Endothelial cell of umbilical vein (primary cell): ENCODE data around the gene TBK1. TPM values are rescaled to one million over a fixed set of nuclear protein-coding genes. Genes with fewer than 3 reads are reported as not detected.

Experiments used
- BruUV-seq: library from RNA; stranded (reverse); fragments of 400-500 nt; replicated peaks from 2 replicates; lab custom pipeline; 2021; lab: Mats Ljungman, UMichigan
- CTCF ChIA-PET: fragments of 300-600, 350-600 bp; sonication (Branson Sonifier 250); formaldehyde crosslinking; loops from one replicate; lab custom pipeline; 2021; ENCODE audit warnings: antibody characterized with exemption, inconsistent platforms; lab: Charles Lee
- POLR2A ChIA-PET: fragments of 300-600, 350-600 bp; sonication (Branson Sonifier 250); formaldehyde crosslinking; loops from one replicate; lab custom pipeline; 2021; ENCODE audit warnings: antibody characterized with exemption, inconsistent platforms; lab: Charles Lee
- DNase-seq: peaks from one replicate; pipeline ENCODE4 v3.0.0-alpha.2; 2011; ENCODE audit warnings: low read depth, low spot score
- FAIRE-seq: peaks from 2 replicates; lab custom pipeline; 2011; peaks lifted over from hg19 to GRCh38; lab: Jason Lieb, UNC
- H2AFZ ChIP-seq: 2 replicates; pipeline ENCODE4 v1.6.0; 2012; ENCODE audit warnings: low read depth, low read length, control low read depth, inconsistent platforms
- H3K27ac ChIP-seq: 2 replicates; pipeline ENCODE4 v1.5.1; 2011; ENCODE audit warnings: low read depth, mild to moderate bottlenecking, control low read depth, low read length, moderate library complexity; ENCODE audit not compliant: insufficient read depth
- H3K27me3 ChIP-seq, 2 experiments: 2 replicates each; pipeline versions ENCODE4 v1.6.0 to v1.6.1; 2011; ENCODE audit warnings: low read length in 2 of 2, mixed read lengths in 1 of 2; ENCODE audit not compliant: control insufficient read depth in 2 of 2, insufficient read depth in 2 of 2
- H3K36me3 ChIP-seq, 2 experiments: 2 replicates in 1 of 2; 3 replicates in 1 of 2; pipeline ENCODE4 v1.5.1; 2011; ENCODE audit warnings: low read length in 2 of 2, mild to moderate bottlenecking in 1 of 2, moderate library complexity in 1 of 2; ENCODE audit not compliant: control insufficient read depth in 2 of 2, insufficient read depth in 2 of 2; ENCODE audit errors: extremely low read depth in 1 of 2
- H3K4me1 ChIP-seq: 3 replicates; pipeline ENCODE4 v1.5.1; 2011; ENCODE audit warnings: mild to moderate bottlenecking, low read length; ENCODE audit not compliant: control insufficient read depth, insufficient read depth; ENCODE audit errors: extremely low read depth
- H3K4me2 ChIP-seq: 2 replicates; pipeline ENCODE4 v1.6.1; 2011; ENCODE audit warnings: low read length, control low read depth, mixed read lengths; ENCODE audit not compliant: insufficient read depth
- H3K4me3 ChIP-seq, 3 experiments: fragments of 200-600 bp in 1 of 3; sonication (generic), shearing (Covaris generic) in 1 of 3; replicated peaks in 1 of 3; 2 replicates each; pipeline ENCODE4 v1.5.1; 2011 to 2016; ENCODE audit warnings: control low read depth in 3 of 3, low read length in 3 of 3, mild to moderate bottlenecking in 2 of 3, inconsistent platforms in 1 of 3, low read depth in 1 of 3, moderate library complexity in 1 of 3; ENCODE audit not compliant: insufficient read depth in 1 of 3
- H3K79me2 ChIP-seq: 2 replicates; pipeline ENCODE4 v1.6.0; 2012; ENCODE audit warnings: low read length, inconsistent platforms; ENCODE audit not compliant: control insufficient read depth, insufficient read depth
- H3K9ac ChIP-seq: replicated peaks from 2 replicates; pipeline ENCODE3; 2011; ENCODE audit warnings: low read length, control low read depth; ENCODE audit not compliant: insufficient read depth; ENCODE audit errors: extremely low read depth
- H3K9me1 ChIP-seq: replicated peaks from 3 replicates; pipeline ENCODE4 v1.6.0; 2011; ENCODE audit warnings: mild to moderate bottlenecking, low read length; ENCODE audit not compliant: control insufficient read depth, insufficient read depth; ENCODE audit errors: extremely low read depth
- H3K9me3 ChIP-seq: replicated peaks from 2 replicates; pipeline ENCODE4 v1.5.1; 2012; ENCODE audit warnings: low read length, inconsistent platforms; ENCODE audit not compliant: control insufficient read depth, insufficient read depth
- H4K20me1 ChIP-seq: replicated peaks from 2 replicates; pipeline ENCODE3; 2011; ENCODE audit warnings: mild to moderate bottlenecking, low read length; ENCODE audit not compliant: control insufficient read depth, insufficient read depth; ENCODE audit errors: extremely low read depth
- CTCF ChIP-seq, 2 donors: IDR thresholded peaks; 1 replicate in 1 of 2; 2 replicates in 1 of 2; pipeline ENCODE4 v1.5.1; 2011; ENCODE audit warnings: low read length in 2 of 2, mild to moderate bottlenecking in 2 of 2, moderate library complexity in 2 of 2, control low read depth in 1 of 2, inconsistent platforms in 1 of 2, low read depth in 1 of 2; ENCODE audit not compliant: insufficient read depth in 1 of 2; ENCODE audit errors: extremely low read depth in 1 of 2
- EZH2 ChIP-seq: IDR thresholded peaks from 2 replicates; pipeline ENCODE4 v1.6.1; 2012; ENCODE audit warnings: borderline replicate concordance, low read depth, mild to moderate bottlenecking, moderate library complexity, low read length, inconsistent platforms; ENCODE audit not compliant: severe bottlenecking
- FOS ChIP-seq: IDR thresholded peaks from 2 replicates; pipeline ENCODE4 v1.6.1; 2011; ENCODE audit warnings: mild to moderate bottlenecking, low read length, moderate library complexity, borderline replicate concordance; ENCODE audit not compliant: insufficient read depth
- GATA2 ChIP-seq: IDR thresholded peaks from 2 replicates; pipeline ENCODE4 v1.7.0; 2011; ENCODE audit warnings: low read depth, mild to moderate bottlenecking, moderate library complexity, mixed read lengths, low read length; ENCODE audit not compliant: insufficient read length, insufficient read depth
- JUN ChIP-seq: IDR thresholded peaks from 2 replicates; pipeline ENCODE4 v1.6.1; 2011; ENCODE audit warnings: borderline replicate concordance, low read depth; ENCODE audit not compliant: insufficient read length, insufficient read depth
- MAX ChIP-seq: IDR thresholded peaks from 2 replicates; pipeline ENCODE4 v1.6.1; 2011; ENCODE audit not compliant: insufficient read depth, insufficient read length
- MYC ChIP-seq: IDR thresholded peaks from one replicate; pipeline ENCODE4 v1.6.1; 2011; ENCODE audit warnings: mild to moderate bottlenecking, low read depth, low read length
- POLR2A ChIP-seq: IDR thresholded peaks from 2 replicates; pipeline ENCODE4 v1.6.1; 2012; ENCODE audit warnings: low read depth, mild to moderate bottlenecking, control low read depth, low read length
- POLR2AphosphoS5 ChIP-seq: IDR thresholded peaks from 2 replicates; pipeline ENCODE4 v1.6.1; 2012; ENCODE audit warnings: low read depth, mild to moderate bottlenecking, control low read depth, low read length, moderate library complexity; ENCODE audit not compliant: insufficient read depth
- dilution Hi-C: fragments of 300-500 bp; cut with MboI; formaldehyde crosslinking; loops from one replicate; pipeline ENCODE4 v1.15.0; 2019; ENCODE audit warnings: low sequenced_read_pairs; ENCODE audit not compliant: extremely low pct_ligation_motif_present
- intact Hi-C: fragments of 100-400 bp; cut with micrococcal nuclease; formaldehyde crosslinking; loops from one replicate; pipeline ENCODE4 v1.10.0; 2022
- polyA plus RNA-seq, 4 experiments: library from polyadenylated mRNA; depleted of rRNA in 3 of 4; stranded (reverse) in 3 of 4; unstranded in 1 of 4; fragments of >200 nt; gene quantifications; 2 replicates each; pipeline versions ENCODE4 v1.2.1 to v1.2.3, GENCODE V29; 2011 to 2012; ENCODE audit warnings: missing spikeins in 1 of 4
- total RNA-seq: library from RNA; stranded (reverse); gene quantifications from 2 replicates; pipeline ENCODE4 v1.2.3, GENCODE V29; 2021

The TBK1 gene
- total and polyA plus RNA-seq, 2 donors (not counting 3 experiments of a cell fraction or from before 2014, with no cell fraction given) = 8.0 to 28.9 TPM

GRCh38 chr12:64455506-64455905 is 3.6 kb downstream of the TBK1 start:
- H3K9me1 ChIP-seq = no peaks in the 10 kb centered on the region
- H2AFZ ChIP-seq = no peak overlapping the region
- H3K27ac ChIP-seq = no peak overlapping the region
- H3K27me3 ChIP-seq = no peaks in the 10 kb centered on the region
- no peaks in the 10 kb centered on the region for H4K20me1 ChIP-seq
- H3K79me2 ChIP-seq = peaks cover 74% of the 10 kb centered on the region
- no peaks in the 10 kb centered on the region for H3K9me3 ChIP-seq
- no peak overlapping the region for H3K4me3 ChIP-seq
- intact Hi-C loops (no loop called here), dilution Hi-C loops (no loop called here)
- H3K36me3 ChIP-seq = no peaks in the 10 kb centered on the region
- CTCF ChIA-PET = no interaction called here
- no peak for TF ChIP-seq POLR2AphosphoS5
- TF ChIP-seq FOS = no peak
- TF ChIP-seq MYC = no peak
- no peak for TF ChIP-seq CTCF (IDR thresholded peaks at IDR 0.05; ENCODE audit: extremely low read depth in 1 of 2, insufficient read depth in 1 of 2, low read depth in 1 of 2, low read length in 2 of 2)
- no peak for TF ChIP-seq JUN
- TF ChIP-seq MAX = no peak
- no peak for TF ChIP-seq GATA2
- no peak for TF ChIP-seq POLR2A
- TF ChIP-seq EZH2 = no peak
- H3K4me2 ChIP-seq = no peak overlapping the region
- POLR2A ChIA-PET = interaction anchor here (0.6 kb wide), 2 partner anchors 9 to 173 kb away, joined by 3 to 5 read pairs; no protein-coding TSS in a partner anchor
- BruUV-seq = no TSS peak
- no peak for DNase-seq
- peaks cover 34% of the 10 kb centered on the region for H3K4me1 ChIP-seq
- H3K9ac ChIP-seq = no peak overlapping the region
- no peak for FAIRE-seq
